ENCODE measurements around the gene RANBP9.

The RANBP9 gene

GRCh38 chr6:13716955-13717295, 5.3 kb upstream of the RANBP9 start (continued):
- no peak for TF ChIP-seq ZFP41 (tag by site-specific recombination; IDR thresholded peaks at IDR 0.05; ENCODE audit: borderline replicate concordance)

- Histone ChIP-seq H3K27ac (ENCODE audit: extremely low read depth, low read depth, low read length) (no peak overlapping the region), H3K9me3 (ENCODE audit: control insufficient read depth, insufficient read depth, low read depth, low read length) (no peaks in the 10 kb centered on the region), H3K4me1 (ENCODE audit: control insufficient read depth, insufficient read depth, low read length) (no peaks in the 10 kb centered on the region), H3K36me3 (ENCODE audit: control insufficient read depth in 2 of 2, insufficient read depth in 1 of 2, low read length in 2 of 2) (no peaks in the 10 kb centered on the region), H3K4me3 (ENCODE audit: low read depth, low read length) (no peak overlapping the region)
- ChIA-PET CTCF (interaction anchor here (0.6 kb wide), 1 partner anchor 9 kb away, joined by 3 read pairs; no protein-coding TSS in a partner anchor), POLR2A (no interaction called here)
- TF ChIP-seq ZNF132 (tag by site-specific recombination; IDR thresholded peaks at IDR 0.05; ENCODE audit: borderline replicate concordance), result no peak
- no peak for TF ChIP-seq ZNF274 (IDR thresholded peaks at IDR 0.05; ENCODE audit: low read length)
- no peak for TF ChIP-seq ZNF274 (tag by site-specific recombination; IDR thresholded peaks at IDR 0.05; ENCODE audit: borderline replicate concordance)
- TF ChIP-seq SP7 (tag by site-specific recombination; IDR thresholded peaks at IDR 0.05), result no peak
- no peak for TF ChIP-seq BCL11A (tag by site-specific recombination; IDR thresholded peaks at IDR 0.05; ENCODE audit: low read depth)
- TF ChIP-seq ZNF610 (tag by site-specific recombination; IDR thresholded peaks at IDR 0.05; ENCODE audit: borderline replicate concordance), result no peak
- TF ChIP-seq, protein P1, sequence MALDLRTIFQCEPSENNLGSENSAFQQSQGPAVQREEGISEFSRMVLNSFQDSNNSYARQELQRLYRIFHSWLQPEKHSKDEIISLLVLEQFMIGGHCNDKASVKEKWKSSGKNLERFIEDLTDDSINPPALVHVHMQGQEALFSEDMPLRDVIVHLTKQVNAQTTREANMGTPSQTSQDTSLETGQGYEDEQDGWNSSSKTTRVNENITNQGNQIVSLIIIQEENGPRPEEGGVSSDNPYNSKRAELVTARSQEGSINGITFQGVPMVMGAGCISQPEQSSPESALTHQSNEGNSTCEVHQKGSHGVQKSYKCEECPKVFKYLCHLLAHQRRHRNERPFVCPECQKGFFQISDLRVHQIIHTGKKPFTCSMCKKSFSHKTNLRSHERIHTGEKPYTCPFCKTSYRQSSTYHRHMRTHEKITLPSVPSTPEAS (tag by site-specific recombination; IDR thresholded peaks at IDR 0.05), result no peak
- TF ChIP-seq, protein P2, sequence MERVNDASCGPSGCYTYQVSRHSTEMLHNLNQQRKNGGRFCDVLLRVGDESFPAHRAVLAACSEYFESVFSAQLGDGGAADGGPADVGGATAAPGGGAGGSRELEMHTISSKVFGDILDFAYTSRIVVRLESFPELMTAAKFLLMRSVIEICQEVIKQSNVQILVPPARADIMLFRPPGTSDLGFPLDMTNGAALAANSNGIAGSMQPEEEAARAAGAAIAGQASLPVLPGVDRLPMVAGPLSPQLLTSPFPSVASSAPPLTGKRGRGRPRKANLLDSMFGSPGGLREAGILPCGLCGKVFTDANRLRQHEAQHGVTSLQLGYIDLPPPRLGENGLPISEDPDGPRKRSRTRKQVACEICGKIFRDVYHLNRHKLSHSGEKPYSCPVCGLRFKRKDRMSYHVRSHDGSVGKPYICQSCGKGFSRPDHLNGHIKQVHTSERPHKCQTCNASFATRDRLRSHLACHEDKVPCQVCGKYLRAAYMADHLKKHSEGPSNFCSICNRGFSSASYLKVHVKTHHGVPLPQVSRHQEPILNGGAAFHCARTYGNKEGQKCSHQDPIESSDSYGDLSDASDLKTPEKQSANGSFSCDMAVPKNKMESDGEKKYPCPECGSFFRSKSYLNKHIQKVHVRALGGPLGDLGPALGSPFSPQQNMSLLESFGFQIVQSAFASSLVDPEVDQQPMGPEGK (tag by site-specific recombination; IDR thresholded peaks at IDR 0.05), result no peak
- TF ChIP-seq PRDM6 (tag by site-specific recombination; IDR thresholded peaks at IDR 0.05), result no peak
- no peak for TF ChIP-seq FEZF1 (tag by site-specific recombination; IDR thresholded peaks at IDR 0.05)
- TF ChIP-seq ZNF423 (tag by site-specific recombination; IDR thresholded peaks at IDR 0.05), result no peak
- TF ChIP-seq ZNF133 (tag by site-specific recombination; IDR thresholded peaks at IDR 0.05), result no peak
- TF ChIP-seq, protein P3, sequence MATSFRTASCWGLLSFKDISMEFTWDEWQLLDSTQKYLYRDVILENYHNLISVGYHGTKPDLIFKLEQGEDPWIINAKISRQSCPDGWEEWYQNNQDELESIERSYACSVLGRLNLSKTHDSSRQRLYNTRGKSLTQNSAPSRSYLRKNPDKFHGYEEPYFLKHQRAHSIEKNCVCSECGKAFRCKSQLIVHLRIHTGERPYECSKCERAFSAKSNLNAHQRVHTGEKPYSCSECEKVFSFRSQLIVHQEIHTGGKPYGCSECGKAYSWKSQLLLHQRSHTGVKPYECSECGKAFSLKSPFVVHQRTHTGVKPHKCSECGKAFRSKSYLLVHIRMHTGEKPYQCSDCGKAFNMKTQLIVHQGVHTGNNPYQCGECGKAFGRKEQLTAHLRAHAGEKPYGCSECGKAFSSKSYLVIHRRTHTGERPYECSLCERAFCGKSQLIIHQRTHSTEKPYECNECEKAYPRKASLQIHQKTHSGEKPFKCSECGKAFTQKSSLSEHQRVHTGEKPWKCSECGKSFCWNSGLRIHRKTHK (tag by site-specific recombination; IDR thresholded peaks at IDR 0.05), result no peak
- no peak for TF ChIP-seq ZBTB17 (tag by site-specific recombination; IDR thresholded peaks at IDR 0.05)
- TF ChIP-seq ZNF311 (tag by site-specific recombination; IDR thresholded peaks at IDR 0.05; ENCODE audit: borderline replicate concordance), result no peak
- TF ChIP-seq ZNF280C (tag by site-specific recombination; IDR thresholded peaks at IDR 0.05), result no peak
- TF ChIP-seq ZNF404 (tag by site-specific recombination; IDR thresholded peaks at IDR 0.05), result no peak
- no peak for TF ChIP-seq ZNF18 (tag by site-specific recombination; IDR thresholded peaks at IDR 0.05)
- TF ChIP-seq ZNF629 (tag by site-specific recombination; IDR thresholded peaks at IDR 0.05), result no peak
Observed at GRCh38 chr6:13716225-13716954, 4.8 kb upstream of the RANBP9 start.
